ENCODE results near the gene ANAPC1.
"Not testable (repeated sequence)": the region's sequence is repeated elsewhere in the genome, so short reads cannot be mapped to it uniquely, and the experiment has no call there.

Gene ANAPC1

DNA sequence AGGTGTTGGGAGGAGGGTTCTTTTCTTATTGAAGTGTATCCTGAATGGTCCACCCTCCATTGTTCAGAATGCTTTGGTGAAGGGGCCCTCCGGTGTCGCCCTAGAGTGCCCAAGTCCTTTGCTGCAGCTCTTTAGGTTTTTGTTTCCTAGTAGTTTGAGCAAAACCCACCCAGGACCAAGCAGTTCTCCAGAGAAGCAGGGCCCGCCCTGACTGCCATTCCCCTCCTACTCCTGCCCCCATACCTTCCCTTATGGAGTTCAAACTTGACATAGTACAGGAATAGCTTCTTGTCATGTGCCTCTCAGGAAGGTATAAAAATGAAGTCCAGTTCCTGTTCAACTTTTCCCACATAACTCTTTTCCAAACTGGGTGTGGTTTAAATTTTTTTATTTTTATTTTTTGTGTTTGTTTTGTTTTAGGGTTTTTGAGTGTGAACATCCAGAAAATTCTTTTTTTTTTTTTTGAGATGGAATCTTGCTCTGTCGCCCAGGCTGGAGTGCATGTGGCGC lies 20.0 kb upstream of the ANAPC1 start:
- no peak for DNase-seq

DNA sequence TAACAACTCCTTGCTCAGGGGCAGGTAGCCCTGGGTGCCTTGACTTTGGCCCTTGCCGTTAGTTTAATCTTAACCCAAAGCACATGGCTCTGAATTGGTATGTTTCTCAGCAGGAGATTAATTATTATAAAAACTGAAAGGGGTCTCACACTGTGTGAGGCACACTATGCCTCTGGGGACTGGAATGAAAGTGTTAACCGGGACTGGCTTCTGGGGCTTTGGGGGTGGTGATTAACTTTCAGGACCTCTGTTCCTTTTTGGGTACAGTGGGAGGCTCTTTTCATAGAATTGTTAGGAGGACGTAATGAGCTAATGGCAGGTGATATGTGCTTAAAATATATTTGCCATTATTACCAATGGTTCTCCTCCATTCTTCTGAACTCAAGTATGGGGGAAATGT lies 19.5 kb upstream of the ANAPC1 start:
- DNase-seq = no peak

GRCh38 chr2:111900859-111901258 lies 16.9 kb upstream of the ANAPC1 start:
- DNase-seq = peak; percentile 43

- peak; percentile 81 for DNase-seq
These were observed 14.9 kb upstream of the ANAPC1 start for GRCh38 chr2:111898703-111899514.

GRCh38 chr2:111897924-111898702 lies 14.1 kb upstream of the ANAPC1 start, which contains the start of gene MERTK:
TSS of gene MERTK (plus strand) at chr2:111898607. CDS start at chr2:111898736, 129 bp downstream.
- DNase-seq = peak; percentile 96

GRCh38 chr2:111897630-111897923 lies 13.6 kb upstream of the ANAPC1 start:
- DNase-seq = no peak

DNA sequence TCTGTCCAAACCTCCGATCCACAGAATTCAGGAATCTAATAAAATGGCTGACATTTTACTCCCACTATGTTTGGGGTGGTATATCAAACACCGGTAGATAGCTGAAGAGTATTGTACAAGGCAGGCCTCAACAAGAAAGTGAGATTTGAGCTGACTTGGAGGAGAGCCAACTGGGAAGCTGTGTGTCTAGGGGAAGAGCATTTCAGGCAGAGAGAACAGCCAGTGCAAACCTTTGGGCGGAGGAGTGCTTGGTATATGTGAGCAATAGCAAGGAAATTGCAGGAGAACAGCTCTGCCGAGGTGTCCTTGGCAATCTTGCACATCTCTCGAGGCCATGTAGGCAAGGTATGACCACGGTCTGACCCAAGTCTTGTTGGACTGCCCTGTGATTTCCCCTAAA lies 12.6 kb upstream of the ANAPC1 start:
- DNase-seq = no peak

- no peak for DNase-seq
These were observed 12.0 kb upstream of the ANAPC1 start for GRCh38 chr2:111896024-111896423.

DNA sequence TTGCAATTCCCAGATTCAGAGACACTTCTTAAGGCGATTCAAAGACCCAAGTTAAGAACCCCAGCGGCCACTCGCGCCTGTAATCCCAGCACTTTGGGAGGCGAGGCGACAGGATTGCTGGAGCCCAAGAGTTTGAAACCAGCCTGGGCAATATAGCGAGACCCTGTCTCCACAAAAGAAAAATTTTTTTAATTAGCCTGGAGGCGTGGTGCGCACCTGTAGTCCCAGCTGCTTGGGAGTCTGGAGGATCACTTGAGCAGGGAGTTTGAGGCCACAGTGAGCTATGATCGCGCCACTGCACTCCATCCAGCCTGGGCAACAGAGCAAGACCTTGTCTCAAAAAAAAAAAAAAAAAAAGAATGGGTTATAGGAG lies 585 bp upstream of the ANAPC1 start:
- DNase-seq = peak; percentile 28

- not testable (repeated sequence) for DNase-seq
These were observed 11.2 kb downstream of the ANAPC1 start for GRCh38 chr2:111872806-111873205.

DNA sequence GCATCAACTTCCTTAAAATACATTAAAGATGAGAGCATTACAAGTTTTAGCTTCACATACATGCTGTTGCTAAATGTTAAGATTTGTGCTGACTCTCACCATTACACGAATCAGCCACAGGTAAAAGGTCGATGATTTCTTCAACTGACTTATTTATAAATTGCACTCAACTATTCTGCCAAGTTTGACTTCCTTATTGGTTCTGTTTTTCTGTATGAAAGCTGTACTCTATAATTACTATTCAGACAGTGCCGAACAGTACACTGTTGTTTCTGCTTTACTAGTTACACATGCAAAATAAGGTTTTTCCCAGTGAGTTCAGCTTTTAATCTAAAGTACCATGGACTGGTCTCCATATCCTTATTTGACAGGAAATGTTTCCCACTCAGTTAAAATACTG lies 18.9 kb downstream of the ANAPC1 start:
- DNase-seq = not testable (repeated sequence)

DNA sequence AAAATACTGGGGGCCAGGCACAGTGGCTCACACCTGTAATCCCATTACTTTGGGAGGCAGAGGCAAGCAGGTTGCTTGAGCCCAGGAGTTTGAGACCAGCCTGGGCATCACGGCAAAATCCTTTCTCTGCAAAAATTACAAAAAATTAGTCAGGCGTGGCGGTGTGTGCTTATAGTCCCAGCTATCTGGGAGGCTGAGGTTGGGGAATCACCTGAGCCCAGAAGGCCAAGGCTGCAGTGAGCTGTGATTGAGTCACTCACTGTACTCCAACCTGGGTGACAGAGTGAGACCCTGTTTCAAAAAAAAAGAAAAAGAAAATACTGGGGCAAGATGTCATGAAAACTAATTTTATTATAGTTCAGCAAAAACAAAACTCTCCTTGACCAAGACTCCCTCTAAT lies 24.0 kb downstream of the ANAPC1 start:
- DNase-seq = not testable (repeated sequence)

DNA sequence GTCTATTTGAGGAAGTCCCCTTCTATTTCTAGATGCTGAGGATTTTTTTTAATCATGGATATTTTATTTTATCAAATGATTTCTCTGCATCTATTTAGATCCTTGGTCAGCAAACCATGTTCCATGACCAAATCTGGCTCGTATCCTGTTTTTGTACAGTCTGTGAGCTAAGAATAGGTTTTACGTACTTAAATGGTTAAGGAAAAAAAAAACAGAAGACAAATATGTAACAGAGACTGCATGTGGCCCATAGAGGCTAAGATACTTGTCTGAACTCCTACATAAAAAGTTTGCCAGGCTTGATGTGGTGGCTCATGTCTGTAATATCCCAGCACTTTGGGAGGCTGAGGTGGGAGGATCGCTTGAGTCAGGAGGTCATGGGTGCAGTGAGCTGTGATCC lies 31.4 kb downstream of the ANAPC1 start:
- not testable (repeated sequence) for DNase-seq

DNA sequence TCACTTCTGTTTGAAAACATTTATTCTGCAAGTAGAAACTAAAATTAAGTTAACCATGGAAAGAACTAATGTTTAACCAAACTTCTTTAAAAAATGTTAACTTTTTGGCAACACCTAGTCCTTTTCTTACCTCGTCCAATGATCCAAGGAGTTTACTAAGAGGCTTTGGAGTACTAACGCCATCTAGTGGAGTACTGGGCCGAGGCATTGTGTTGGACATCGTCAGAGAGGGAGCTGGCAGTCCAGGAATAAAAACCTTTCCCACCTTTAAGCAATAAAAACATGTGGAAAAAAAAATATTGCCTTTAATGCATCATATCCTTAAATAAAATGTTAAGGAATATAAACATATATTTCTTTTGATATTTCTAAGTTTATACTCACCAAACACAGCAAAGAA lies 33.3 kb downstream of the ANAPC1 start:
- not testable (repeated sequence) for DNase-seq

DNA sequence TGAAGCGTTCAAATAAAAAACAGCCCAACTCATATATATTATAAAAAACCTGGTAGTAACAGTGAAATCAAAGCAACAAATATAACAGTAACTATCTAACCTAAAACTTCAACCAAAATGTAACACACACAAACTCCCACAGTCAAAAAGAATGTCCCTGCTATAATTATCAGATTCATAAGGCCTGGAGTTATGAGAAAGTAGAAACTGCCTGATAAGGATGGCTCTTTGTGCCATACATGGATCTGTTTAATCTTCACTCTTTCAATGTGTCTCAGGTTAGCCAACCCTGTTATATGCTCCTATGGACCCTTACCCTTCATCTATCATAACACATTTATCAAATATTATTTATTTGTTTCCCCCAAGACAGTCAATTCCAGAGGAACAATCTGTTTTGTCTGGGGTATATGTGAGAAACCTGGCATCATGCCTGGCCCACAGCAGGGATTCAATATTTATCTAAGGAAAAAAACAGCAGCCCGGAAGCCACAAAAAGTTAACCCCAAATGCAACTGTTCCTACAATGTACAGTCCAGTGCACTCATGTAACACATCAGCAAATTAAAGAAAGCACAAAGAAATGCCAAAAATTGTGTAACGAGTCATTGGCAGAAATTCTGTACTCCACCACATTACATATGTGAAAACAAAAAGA lies 44.2 kb downstream of the ANAPC1 start:
- not testable (repeated sequence) for DNase-seq

DNA sequence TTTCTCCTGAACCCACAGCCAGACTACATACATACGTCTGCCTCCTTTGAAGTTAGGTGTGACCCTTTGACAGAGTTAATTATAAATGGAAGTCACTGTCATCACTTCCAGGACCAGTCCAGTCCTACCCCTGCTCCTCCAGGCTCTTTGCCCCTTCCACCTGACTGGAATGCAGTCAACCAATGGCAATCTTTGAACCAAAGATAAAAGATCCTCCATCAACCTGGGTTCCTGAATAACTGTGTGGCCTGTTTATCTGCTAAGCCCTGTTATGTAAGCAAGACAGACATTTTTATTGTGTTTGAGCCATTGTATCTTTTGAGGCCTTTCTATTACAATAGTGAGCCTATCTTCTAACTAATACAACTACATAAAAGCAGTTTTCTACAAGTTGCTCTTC lies 45.0 kb downstream of the ANAPC1 start:
- DNase-seq = not testable (repeated sequence)

DNA sequence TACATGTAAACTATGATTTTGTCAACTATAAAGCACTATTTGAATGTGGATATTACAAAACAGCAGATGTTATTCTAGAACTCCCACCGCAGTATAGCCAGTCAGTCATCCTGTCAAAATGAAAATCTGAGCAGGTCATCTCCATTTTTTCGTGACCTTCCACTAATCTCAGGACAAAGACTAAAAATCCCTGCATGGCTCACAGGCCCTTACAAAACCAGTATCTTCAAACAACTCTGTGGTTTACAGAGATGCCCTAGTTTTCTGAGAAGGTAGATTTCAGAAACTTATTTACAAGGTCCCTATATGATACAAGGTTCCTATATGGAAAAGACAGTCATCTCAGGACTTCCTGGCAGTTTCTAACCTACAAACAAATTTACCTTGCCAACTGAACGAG lies 49.8 kb downstream of the ANAPC1 start:
- DNase-seq = not testable (repeated sequence)

DNA sequence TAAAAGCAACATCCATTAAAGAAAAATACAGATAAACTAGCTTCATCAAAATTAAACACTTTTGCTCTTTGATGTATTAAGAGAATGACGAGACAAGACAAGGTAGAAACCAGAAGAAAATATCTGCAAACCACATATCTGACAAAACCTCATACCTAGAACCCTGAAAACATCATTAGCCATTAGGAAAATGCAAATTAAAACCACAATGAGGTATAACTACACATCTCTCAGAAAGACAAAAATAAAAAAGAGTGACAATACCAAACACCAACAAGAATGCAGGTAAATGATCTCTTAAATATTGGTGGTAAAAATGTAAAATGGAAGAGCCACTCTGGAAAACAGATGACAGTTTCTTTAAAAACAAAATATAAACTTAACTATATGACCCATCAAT lies 53.5 kb downstream of the ANAPC1 start:
- DNase-seq = not testable (repeated sequence)

GRCh38 chr2:111828217-111828766 lies 55.7 kb downstream of the ANAPC1 start:
- not testable (repeated sequence) for DNase-seq

- not testable (repeated sequence) for DNase-seq
These were observed 70.9 kb downstream of the ANAPC1 start for GRCh38 chr2:111812970-111813622.

DNA sequence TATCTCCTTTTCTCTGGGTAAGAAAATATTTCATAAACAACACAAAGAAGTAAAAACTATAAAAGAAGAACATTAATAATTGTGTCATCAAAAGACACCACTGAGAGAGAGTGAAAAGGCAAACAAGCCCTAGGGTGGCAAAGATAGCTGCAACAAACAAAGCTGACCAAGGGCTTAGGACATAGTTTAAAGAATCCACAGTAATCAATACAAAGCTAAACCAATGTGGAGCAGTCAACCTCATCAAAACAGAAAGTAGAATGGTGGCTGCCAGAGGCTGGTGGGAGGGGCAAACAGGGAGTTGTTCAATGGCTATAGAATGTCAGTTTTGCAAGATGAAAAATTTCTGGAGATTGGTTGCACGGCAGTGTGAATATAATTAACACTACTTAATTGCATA lies 93.4 kb downstream of the ANAPC1 start:
- DNase-seq = not testable (repeated sequence)

GRCh38 chr2:111784081-111784480 lies 99.9 kb downstream of the ANAPC1 start:
- not testable (repeated sequence) for DNase-seq

DNA sequence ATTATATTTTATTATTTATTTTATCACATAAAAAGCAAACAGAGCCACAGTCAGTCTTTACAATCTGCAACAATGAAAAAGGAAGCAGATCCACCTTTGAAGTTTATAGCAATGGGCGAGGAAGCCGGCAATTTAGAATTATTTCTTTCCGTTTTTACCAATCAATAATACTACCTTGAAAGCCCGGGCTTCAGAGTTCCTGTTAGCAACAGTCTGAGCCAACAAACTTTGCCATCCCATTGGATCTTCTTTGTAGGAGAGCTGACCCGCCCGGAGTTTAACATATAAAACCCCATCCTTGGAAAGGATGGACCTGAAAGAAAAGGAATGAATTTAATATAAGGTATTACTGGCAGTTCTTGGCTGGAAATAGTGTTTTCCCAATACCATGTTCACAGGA lies 101.8 kb downstream of the ANAPC1 start:
- not testable (repeated sequence) for DNase-seq
